ENCODE measurements around the gene SETDB1. TPM values are rescaled to one million over a fixed set of nuclear protein-coding genes. Genes with fewer than 3 reads are reported as not detected.
"Not testable (repeated sequence)": the region's sequence is repeated elsewhere in the genome, so short reads cannot be mapped to it uniquely, and the experiment has no call there.

Gene SETDB1
- total RNA-seq, 1 donor: 30.7 TPM

GRCh38 chr1:150893336-150893913 is 32.7 kb upstream of the SETDB1 start:
- no peak for DNase-seq (ENCODE audit: low read depth)
- TF ChIP-seq CTCF (IDR thresholded peaks at IDR 0.05; ENCODE audit: insufficient read depth, low read length): no peak

GRCh38 chr1:150895618-150896017 is 30.5 kb upstream of the SETDB1 start:
- TF ChIP-seq CTCF (IDR thresholded peaks at IDR 0.05; ENCODE audit: insufficient read depth, low read length): no peak
- DNase-seq (ENCODE audit: low read depth): no peak

More at GRCh38 chr1:150893336-150893913, 32.7 kb upstream of the SETDB1 start:
- no peak overlapping the region for H3K4me3 ChIP-seq (ENCODE audit: low read depth, low read length)

GRCh38 chr1:150899795-150900194 is 26.4 kb upstream of the SETDB1 start:
- H3K4me3 ChIP-seq (ENCODE audit: low read depth, low read length); DNase-seq (ENCODE audit: low read depth): not testable (repeated sequence)

More at GRCh38 chr1:150895618-150896017, 30.5 kb upstream of the SETDB1 start:
- no peak overlapping the region for H3K4me3 ChIP-seq (ENCODE audit: low read depth, low read length)

DNA sequence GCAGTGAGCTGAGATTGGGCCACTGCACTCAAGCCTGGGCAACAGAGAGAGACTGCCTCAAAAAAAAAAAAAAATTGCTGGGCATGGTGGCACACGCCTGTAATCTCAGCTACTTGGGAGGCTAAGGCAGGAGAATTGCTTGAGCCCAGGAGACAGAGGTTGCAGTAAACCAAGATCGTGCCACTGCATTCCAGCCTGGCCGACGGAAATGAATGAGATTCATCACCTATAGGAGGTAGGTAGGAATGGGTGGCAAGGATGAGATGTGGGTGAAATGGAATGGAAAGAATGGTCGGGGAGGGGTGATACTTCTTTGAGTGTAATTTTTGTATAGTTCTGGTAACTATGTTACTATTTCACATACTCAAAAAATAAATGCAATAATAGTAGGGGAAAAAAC is 23.8 kb upstream of the SETDB1 start:
- no peak for DNase-seq (ENCODE audit: low read depth)
- no peak overlapping the region for H3K4me3 ChIP-seq (ENCODE audit: low read depth, low read length)
- TF ChIP-seq CTCF (IDR thresholded peaks at IDR 0.05; ENCODE audit: insufficient read depth, low read length): no peak

GRCh38 chr1:150902751-150903150 is 23.4 kb upstream of the SETDB1 start:
- DNase-seq (ENCODE audit: low read depth): no peak
- H3K4me3 ChIP-seq (ENCODE audit: low read depth, low read length): no peak overlapping the region
- no peak for TF ChIP-seq CTCF (IDR thresholded peaks at IDR 0.05; ENCODE audit: insufficient read depth, low read length)

- no peak overlapping the region for H3K4me3 ChIP-seq (ENCODE audit: low read depth, low read length)
- no peak for TF ChIP-seq CTCF (IDR thresholded peaks at IDR 0.05; ENCODE audit: insufficient read depth, low read length)
- no peak for DNase-seq (ENCODE audit: low read depth)
Measured at GRCh38 chr1:150905301-150905700, 20.9 kb upstream of the SETDB1 start.

DNA sequence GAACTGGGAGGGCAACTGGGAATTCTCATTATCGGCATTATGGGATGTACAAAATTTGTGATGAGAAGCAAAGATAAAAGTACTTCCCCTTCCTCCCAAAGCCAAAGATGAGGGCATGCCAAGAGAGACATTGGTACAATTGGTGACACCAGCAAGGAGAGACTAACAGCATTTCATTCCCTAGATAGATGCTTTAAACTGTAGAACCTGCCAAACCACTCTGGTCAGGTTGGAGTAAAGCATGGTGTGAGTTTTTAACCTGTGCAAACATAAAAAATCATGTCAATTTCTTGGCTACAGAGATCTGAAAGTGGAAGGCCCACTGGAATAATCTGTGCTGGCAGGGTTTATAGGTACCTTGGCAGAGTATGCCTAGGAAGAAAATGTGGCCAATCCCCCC is 19.8 kb upstream of the SETDB1 start:
- DNase-seq (ENCODE audit: low read depth): no peak
- TF ChIP-seq CTCF (IDR thresholded peaks at IDR 0.05; ENCODE audit: insufficient read depth, low read length): no peak
- H3K4me3 ChIP-seq (ENCODE audit: low read depth, low read length): no peak overlapping the region
